Neuron (in vitro differentiated cells): Measurements from ENCODE around the gene NCKIPSD.

ENCODE experiments used
- H2AFZ ChIP-seq: one replicate; pipeline ENCODE4 v1.6.1; 2013; ENCODE audit warnings: low read depth, mild to moderate bottlenecking, inconsistent platforms, low read length, moderate library complexity
- H3K27me3 ChIP-seq: one replicate; pipeline ENCODE4 v1.6.1; 2013; ENCODE audit warnings: low read length; ENCODE audit not compliant: insufficient read depth
- H3K36me3 ChIP-seq: one replicate; pipeline ENCODE4 v1.6.1; 2013; ENCODE audit warnings: low read length; ENCODE audit not compliant: insufficient read depth
- H3K4me1 ChIP-seq: one replicate; pipeline ENCODE4 v1.6.1; 2013; ENCODE audit warnings: low read length; ENCODE audit not compliant: insufficient read depth
- H3K4me3 ChIP-seq: 2 replicates; pipeline ENCODE4 v1.5.1; 2013; ENCODE audit warnings: mild to moderate bottlenecking, low read length, moderate library complexity
- H3K9me3 ChIP-seq: one replicate; pipeline ENCODE4 v1.6.1; 2013; ENCODE audit warnings: low read length

Gene NCKIPSD

GRCh38 chr3:48661501-48662144, 24.1 kb downstream of the NCKIPSD start:
- peaks cover 47% of the 10 kb centered on the region for H3K36me3 ChIP-seq

GRCh38 chr3:48660800-48661400, 24.8 kb downstream of the NCKIPSD start:
- Histone ChIP-seq H2AFZ (no peak overlapping the region), H3K4me1 (peaks cover 3% of the 10 kb centered on the region), H3K4me3 (no peak overlapping the region), H3K27me3 (no peaks in the 10 kb centered on the region), H3K9me3 (peaks cover 33% of the 10 kb centered on the region), H3K36me3 (peaks cover 51% of the 10 kb centered on the region)

More at GRCh38 chr3:48661501-48662144, 24.1 kb downstream of the NCKIPSD start:
- Histone ChIP-seq H3K4me1 (peaks cover 3% of the 10 kb centered on the region), H2AFZ (no peak overlapping the region), H3K9me3 (peaks cover 33% of the 10 kb centered on the region), H3K4me3 (peak overlapping the region; percentile 63), H3K27me3 (no peaks in the 10 kb centered on the region)

- Histone ChIP-seq H3K9me3 (peaks cover 33% of the 10 kb centered on the region), H3K36me3 (peaks cover 88% of the 10 kb centered on the region), H3K4me1 (no peaks in the 10 kb centered on the region), H3K4me3 (no peak overlapping the region), H2AFZ (no peak overlapping the region), H3K27me3 (no peaks in the 10 kb centered on the region)
These were observed 28.9 kb downstream of the NCKIPSD start for GRCh38 chr3:48656841-48657281.

- Histone ChIP-seq H3K9me3 (peaks cover 33% of the 10 kb centered on the region), H3K36me3 (peaks cover 93% of the 10 kb centered on the region), H3K4me3 (no peak overlapping the region), H3K27me3 (no peaks in the 10 kb centered on the region), H3K4me1 (no peaks in the 10 kb centered on the region), H2AFZ (no peak overlapping the region)
These were observed 29.5 kb downstream of the NCKIPSD start for GRCh38 chr3:48656061-48656840.

GRCh38 chr3:48655606-48656005, 30.1 kb downstream of the NCKIPSD start:
- Histone ChIP-seq H3K4me1 (no peaks in the 10 kb centered on the region), H3K4me3 (no peak overlapping the region), H3K36me3 (peaks cover 93% of the 10 kb centered on the region), H3K9me3 (peaks cover 26% of the 10 kb centered on the region), H3K27me3 (no peaks in the 10 kb centered on the region), H2AFZ (no peak overlapping the region)

GRCh38 chr3:48655063-48655462, 30.7 kb downstream of the NCKIPSD start:
- Histone ChIP-seq H3K9me3 (peaks cover 21% of the 10 kb centered on the region), H3K27me3 (no peaks in the 10 kb centered on the region), H2AFZ (no peak overlapping the region), H3K4me3 (no peak overlapping the region), H3K4me1 (no peaks in the 10 kb centered on the region), H3K36me3 (peaks cover 93% of the 10 kb centered on the region)

GRCh38 chr3:48652923-48653715, 32.6 kb downstream of the NCKIPSD start:
- H3K36me3 ChIP-seq: peaks cover 89% of the 10 kb centered on the region
- no peak overlapping the region for H3K4me3 ChIP-seq

GRCh38 chr3:48651771-48652170, 33.9 kb downstream of the NCKIPSD start:
- Histone ChIP-seq H3K4me3 (no peak overlapping the region), H3K27me3 (no peaks in the 10 kb centered on the region), H2AFZ (no peak overlapping the region), H3K4me1 (no peaks in the 10 kb centered on the region), H3K9me3 (no peaks in the 10 kb centered on the region), H3K36me3 (peaks cover 79% of the 10 kb centered on the region)

More at GRCh38 chr3:48652923-48653715, 32.6 kb downstream of the NCKIPSD start:
- H3K9me3 ChIP-seq: peaks cover 4% of the 10 kb centered on the region
- H2AFZ ChIP-seq: no peak overlapping the region
- no peaks in the 10 kb centered on the region for H3K4me1 ChIP-seq
- no peaks in the 10 kb centered on the region for H3K27me3 ChIP-seq

- H3K9me3 ChIP-seq: no peaks in the 10 kb centered on the region
These were observed 35.0 kb downstream of the NCKIPSD start for GRCh38 chr3:48650723-48651122.

GRCh38 chr3:48648188-48648850, 37.4 kb downstream of the NCKIPSD start:
- Histone ChIP-seq H3K27me3 (no peaks in the 10 kb centered on the region), H3K36me3 (peaks cover 84% of the 10 kb centered on the region), H3K9me3 (no peaks in the 10 kb centered on the region), H3K4me3 (no peak overlapping the region), H2AFZ (no peak overlapping the region), H3K4me1 (no peaks in the 10 kb centered on the region)

More at GRCh38 chr3:48650723-48651122, 35.0 kb downstream of the NCKIPSD start:
- H3K4me1 ChIP-seq: no peaks in the 10 kb centered on the region
- no peak overlapping the region for H3K4me3 ChIP-seq
- H3K36me3 ChIP-seq: peaks cover 84% of the 10 kb centered on the region
- H3K27me3 ChIP-seq: no peaks in the 10 kb centered on the region
- H2AFZ ChIP-seq: no peak overlapping the region

- Histone ChIP-seq H3K36me3 (peaks cover 84% of the 10 kb centered on the region), H3K4me1 (no peaks in the 10 kb centered on the region), H2AFZ (no peak overlapping the region), H3K4me3 (no peak overlapping the region), H3K9me3 (no peaks in the 10 kb centered on the region), H3K27me3 (no peaks in the 10 kb centered on the region)
These were observed 38.0 kb downstream of the NCKIPSD start for GRCh38 chr3:48647714-48648113.
